Lower lobe of right lung (tissue), 2 donors: ENCODE measurements around the gene MIS18BP1. TPM values are rescaled to one million over a fixed set of nuclear protein-coding genes. Genes with fewer than 3 reads are reported as not detected.

Experiments
- ATAC-seq, 2 donors: fragments of 200-7000 bp; cut with Tn5 transposase; one replicate each; pipeline ENCODE4 v1.9.1; 2020 to 2022; ENCODE audit warnings: mild to moderate bottlenecking in 2 of 2, moderate library complexity in 2 of 2
- DNase-seq: peaks from one replicate; pipeline ENCODE4 v3.0.0-alpha.2; 2020
- H3K27ac ChIP-seq: fragments of 200-600 bp; one replicate; pipeline ENCODE4 v1.8.0; 2022
- H3K27me3 ChIP-seq: fragments of 200-600 bp; one replicate; pipeline ENCODE4 v1.8.0; 2022; ENCODE audit warnings: low read depth
- H3K36me3 ChIP-seq: fragments of 200-600 bp; one replicate; pipeline ENCODE4 v1.8.0; 2022; ENCODE audit warnings: mild to moderate bottlenecking
- H3K4me1 ChIP-seq: fragments of 200-600 bp; one replicate; pipeline ENCODE4 v1.8.0; 2022
- H3K4me3 ChIP-seq: fragments of 200-600 bp; one replicate; pipeline ENCODE4 v1.8.0; 2022; ENCODE audit warnings: mild to moderate bottlenecking
- H3K9me3 ChIP-seq: fragments of 200-600 bp; one replicate; pipeline ENCODE4 v1.8.0; 2022
- intact Hi-C: fragments of 100-400 bp; cut with DNase I; formaldehyde crosslinking; loops from one replicate; pipeline ENCODE4 v1.11.0; 2022
- total RNA-seq: library from RNA; stranded (reverse); fragmentation: NEBNext Ultra II Directional; extraction: Animal tissue kit (Norgen Biotek cat#: 25700); gene quantifications from one replicate; pipeline ENCODE4 v1.2.1, GENCODE V29; 2021
- TF ChIP-seq, protein P1 (sequence below): fragments of 200-600 bp; IDR thresholded peaks from one replicate; pipeline ENCODE4 v1.8.0; 2022; ENCODE audit warnings: antibody characterized with exemption, mild to moderate bottlenecking
- donor health status: DM: no; HTN: yes; CAD: no; lungs with severe emphysema.

MIS18BP1 gene
- total RNA-seq, 1 donor from 2014 or later, result 48.3 TPM

DNA sequence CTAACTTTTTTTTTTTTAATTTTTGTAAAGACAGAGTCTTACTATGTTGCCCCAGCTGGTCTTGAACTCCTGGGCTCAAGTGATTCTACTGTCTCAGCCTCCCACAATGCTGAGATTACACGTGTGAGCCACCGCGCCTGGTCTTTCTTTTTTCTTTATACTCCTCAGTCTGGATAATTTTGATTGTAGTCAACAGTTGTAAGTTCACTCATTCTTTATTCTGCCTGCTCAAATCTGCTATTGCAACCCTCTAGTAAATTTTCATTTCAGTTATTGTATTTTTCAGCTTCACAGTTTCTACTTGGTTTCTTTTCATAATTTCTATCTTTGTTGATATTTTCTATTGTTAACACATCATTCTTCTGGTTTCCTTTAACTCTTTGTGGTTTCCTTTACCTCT is 5.8 kb upstream of the MIS18BP1 start:
- Histone ChIP-seq H3K9me3 (peaks cover 16% of the 10 kb centered on the region), H3K27me3 (no peaks in the 10 kb centered on the region), H3K4me3 (no peak overlapping the region), H3K4me1 (peaks cover 9% of the 10 kb centered on the region), H3K36me3 (no peaks in the 10 kb centered on the region), H3K27ac (no peak overlapping the region)
- ATAC-seq, result no peak
- DNase-seq, result no peak
- TF ChIP-seq, protein P1, sequence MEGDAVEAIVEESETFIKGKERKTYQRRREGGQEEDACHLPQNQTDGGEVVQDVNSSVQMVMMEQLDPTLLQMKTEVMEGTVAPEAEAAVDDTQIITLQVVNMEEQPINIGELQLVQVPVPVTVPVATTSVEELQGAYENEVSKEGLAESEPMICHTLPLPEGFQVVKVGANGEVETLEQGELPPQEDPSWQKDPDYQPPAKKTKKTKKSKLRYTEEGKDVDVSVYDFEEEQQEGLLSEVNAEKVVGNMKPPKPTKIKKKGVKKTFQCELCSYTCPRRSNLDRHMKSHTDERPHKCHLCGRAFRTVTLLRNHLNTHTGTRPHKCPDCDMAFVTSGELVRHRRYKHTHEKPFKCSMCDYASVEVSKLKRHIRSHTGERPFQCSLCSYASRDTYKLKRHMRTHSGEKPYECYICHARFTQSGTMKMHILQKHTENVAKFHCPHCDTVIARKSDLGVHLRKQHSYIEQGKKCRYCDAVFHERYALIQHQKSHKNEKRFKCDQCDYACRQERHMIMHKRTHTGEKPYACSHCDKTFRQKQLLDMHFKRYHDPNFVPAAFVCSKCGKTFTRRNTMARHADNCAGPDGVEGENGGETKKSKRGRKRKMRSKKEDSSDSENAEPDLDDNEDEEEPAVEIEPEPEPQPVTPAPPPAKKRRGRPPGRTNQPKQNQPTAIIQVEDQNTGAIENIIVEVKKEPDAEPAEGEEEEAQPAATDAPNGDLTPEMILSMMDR, result no peak
- intact Hi-C loops, result no loop called here

DNA sequence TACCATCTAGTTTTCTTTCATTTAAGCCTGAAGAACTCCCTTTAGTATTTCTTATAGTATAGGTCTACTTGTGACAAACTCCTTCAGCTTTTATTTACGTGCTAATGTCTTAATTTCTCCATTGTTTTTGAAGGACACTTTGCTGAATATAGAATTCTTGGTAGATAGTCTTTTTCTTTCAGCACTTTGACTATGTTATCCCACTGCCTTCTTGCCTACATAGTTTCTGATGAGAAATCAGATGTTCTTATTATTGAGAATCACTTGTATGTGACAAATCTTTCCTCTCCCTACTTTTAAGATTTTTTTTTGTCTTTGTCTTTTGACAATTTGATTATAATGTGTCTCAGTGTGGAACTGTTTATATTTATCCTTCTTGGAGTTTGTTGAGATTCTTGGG is 5.1 kb upstream of the MIS18BP1 start:
- intact Hi-C loops, result no loop called here
- no peak overlapping the region for H3K27ac ChIP-seq

DNA sequence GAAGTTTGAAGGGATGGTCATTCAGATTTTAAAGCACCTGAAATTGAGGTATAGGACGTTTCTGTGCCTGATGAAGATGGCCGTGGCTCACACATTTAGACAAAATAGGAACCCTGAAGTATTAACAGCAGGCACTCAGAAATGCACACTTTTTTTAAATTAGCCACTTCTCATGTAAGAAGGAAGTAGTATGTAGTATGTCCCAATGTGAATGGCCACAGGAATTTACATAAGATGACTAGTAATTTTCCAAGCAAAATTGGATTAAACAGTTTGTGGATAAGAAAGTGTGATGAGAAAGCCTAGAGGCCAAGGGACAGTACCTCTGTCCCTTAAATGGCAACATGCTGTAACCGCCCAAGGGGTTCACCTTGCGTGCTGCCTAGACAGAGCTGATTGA is 1.8 kb upstream of the MIS18BP1 start:
- H3K36me3 ChIP-seq, result no peaks in the 10 kb centered on the region
- peaks cover 16% of the 10 kb centered on the region for H3K9me3 ChIP-seq
- TF ChIP-seq, protein P1, result no peak
- no peak for ATAC-seq
- H3K27me3 ChIP-seq, result no peaks in the 10 kb centered on the region
- no peak for DNase-seq
- H3K27ac ChIP-seq, result peak overlapping the region; percentile 98
- intact Hi-C loops, result no loop called here
- H3K4me1 ChIP-seq, result peaks cover 27% of the 10 kb centered on the region
- no peak overlapping the region for H3K4me3 ChIP-seq

More for the DNA sequence above, 5.1 kb upstream of the MIS18BP1 start:
- Histone ChIP-seq H3K27me3 (no peaks in the 10 kb centered on the region), H3K4me3 (no peak overlapping the region), H3K36me3 (no peaks in the 10 kb centered on the region), H3K4me1 (peaks cover 9% of the 10 kb centered on the region), H3K9me3 (peaks cover 16% of the 10 kb centered on the region)
- TF ChIP-seq, protein P1, result no peak
- no peak for ATAC-seq
- no peak for DNase-seq

DNA sequence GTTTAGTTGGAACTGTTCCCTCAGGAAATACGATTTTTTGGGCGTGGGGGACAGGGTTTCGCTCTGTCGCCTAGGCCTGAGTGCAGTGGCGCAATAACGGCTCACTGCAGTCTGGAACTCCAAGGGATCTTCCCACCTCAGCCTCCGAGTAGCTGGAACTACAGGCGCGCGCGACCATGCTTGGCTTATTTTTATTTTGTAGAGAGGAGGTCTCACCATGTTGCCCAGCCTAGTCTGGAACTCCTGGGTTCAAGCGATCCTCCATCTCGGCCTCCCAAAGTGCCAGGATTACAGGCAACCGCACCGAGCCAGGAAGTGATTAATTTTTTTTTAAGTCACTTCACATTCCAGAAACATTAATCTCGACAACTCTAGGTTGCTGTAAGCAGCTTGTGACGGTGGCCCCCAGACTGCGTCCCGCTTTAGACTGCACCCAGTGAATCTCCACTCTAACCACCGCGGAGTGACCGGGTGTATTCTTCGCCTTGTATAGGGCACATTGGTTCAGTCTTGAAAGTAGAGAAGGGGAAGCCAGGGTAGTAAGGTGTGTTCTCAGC is 830 bp upstream of the MIS18BP1 start:
- Histone ChIP-seq H3K9me3 (peaks cover 13% of the 10 kb centered on the region), H3K27ac (peak overlapping the region; percentile 98), H3K27me3 (no peaks in the 10 kb centered on the region), H3K36me3 (no peaks in the 10 kb centered on the region), H3K4me3 (peak overlapping the region; percentile 86), H3K4me1 (peaks cover 32% of the 10 kb centered on the region)
- TF ChIP-seq, protein P1, result no peak
- DNase-seq (peak; percentile 65), ATAC-seq (peak; percentile 39 to 40)
- intact Hi-C loops, result no loop called here

DNA sequence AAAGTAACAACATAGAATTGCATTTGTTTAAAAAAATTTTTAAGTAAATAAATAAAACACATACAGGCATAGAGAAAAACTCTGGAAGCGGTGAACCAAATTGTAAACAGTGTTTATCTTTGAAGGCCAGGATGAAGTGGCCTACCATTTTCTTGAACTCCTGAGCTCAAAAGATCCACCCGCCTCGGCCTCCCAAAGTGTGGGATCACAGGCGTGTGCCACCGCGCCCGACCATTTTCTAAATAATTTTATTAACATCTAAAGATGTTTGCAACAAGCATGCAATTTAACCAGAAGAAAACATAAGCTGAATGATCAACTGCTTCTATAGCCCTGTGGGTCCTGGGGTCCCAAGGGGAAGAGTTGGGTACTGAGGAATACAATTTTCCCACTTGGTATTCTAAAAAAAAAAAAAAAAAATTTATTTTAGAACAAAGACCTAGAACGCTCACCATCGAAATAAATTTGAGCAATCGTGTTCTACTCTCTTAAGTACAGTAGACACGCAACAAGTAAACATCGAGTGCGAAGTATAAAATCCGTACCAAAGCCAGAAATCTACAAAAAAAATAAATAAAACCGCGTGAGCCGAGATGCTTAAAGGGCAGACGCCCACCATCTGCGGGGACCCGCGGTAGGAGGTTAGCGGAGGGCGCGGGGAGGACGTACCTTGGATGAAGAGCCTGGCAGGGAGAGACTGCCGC is 484 bp downstream of the MIS18BP1 start:
- H3K36me3 ChIP-seq, result no peaks in the 10 kb centered on the region
- no peaks in the 10 kb centered on the region for H3K9me3 ChIP-seq
- peak overlapping the region; percentile 86 for H3K4me3 ChIP-seq
- DNase-seq (no peak), ATAC-seq (no peak)
- no peaks in the 10 kb centered on the region for H3K27me3 ChIP-seq
- TF ChIP-seq, protein P1, result no peak
- H3K4me1 ChIP-seq, result peaks cover 38% of the 10 kb centered on the region
- intact Hi-C loops, result no loop called here
- H3K27ac ChIP-seq, result peak overlapping the region; percentile 98
